Left hindlimb (tissue), 1 donor: Measurements from ENCODE around the gene CEP112.

Source experiments
- DNase-seq: peaks from one replicate; pipeline ENCODE4 v3.0.0-alpha.2; 2018

The CEP112 gene

GRCh38 chr17:65917560-65917959 is 274.4 kb downstream of the CEP112 start:
- no peak for DNase-seq

DNA sequence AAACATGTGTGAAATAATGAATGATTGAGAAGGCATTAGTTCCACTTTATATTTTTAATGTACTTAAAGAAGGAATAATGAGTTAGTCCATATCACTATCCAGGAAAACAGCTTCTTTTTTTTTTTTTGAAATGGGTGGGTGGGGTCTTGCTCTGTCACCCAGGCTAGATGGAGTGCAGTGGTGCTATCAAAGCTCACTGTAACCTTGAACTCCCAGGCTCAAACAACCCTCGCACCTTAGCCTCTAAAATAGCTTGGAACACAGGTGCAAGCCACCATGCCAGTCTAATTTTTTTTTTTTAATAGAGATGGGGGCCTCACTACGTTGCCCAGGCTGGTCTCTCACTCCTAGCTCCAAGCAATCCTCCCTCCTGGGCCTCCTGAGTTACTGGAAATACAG is 275.5 kb downstream of the CEP112 start:
- no peak for DNase-seq

DNA sequence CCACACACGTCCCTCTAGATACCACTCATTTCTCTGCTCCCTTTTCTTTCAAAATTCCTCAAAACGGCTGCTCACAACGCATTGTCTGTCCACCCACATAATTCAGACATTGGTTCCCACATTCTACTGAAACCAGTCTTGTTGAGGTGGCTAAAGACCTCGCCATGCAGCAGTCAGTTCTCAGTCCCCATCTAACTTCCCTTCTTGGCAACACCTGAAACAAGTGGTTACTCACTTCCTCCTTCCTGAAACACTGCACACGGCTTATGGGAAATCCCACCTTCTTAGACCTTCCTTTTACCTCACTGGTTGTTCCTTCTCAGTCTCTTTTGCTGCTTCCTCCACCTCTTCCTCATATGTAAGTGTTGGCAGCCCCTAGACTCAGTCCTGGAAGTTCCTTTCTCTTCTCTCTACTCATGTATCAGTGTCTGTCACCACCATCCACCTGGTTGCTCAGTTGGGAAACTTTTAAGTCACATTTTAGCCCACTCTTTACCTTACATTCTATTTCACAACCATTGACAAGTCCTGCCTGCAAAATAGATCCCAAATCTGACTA is 277.1 kb downstream of the CEP112 start:
- DNase-seq = no peak

DNA sequence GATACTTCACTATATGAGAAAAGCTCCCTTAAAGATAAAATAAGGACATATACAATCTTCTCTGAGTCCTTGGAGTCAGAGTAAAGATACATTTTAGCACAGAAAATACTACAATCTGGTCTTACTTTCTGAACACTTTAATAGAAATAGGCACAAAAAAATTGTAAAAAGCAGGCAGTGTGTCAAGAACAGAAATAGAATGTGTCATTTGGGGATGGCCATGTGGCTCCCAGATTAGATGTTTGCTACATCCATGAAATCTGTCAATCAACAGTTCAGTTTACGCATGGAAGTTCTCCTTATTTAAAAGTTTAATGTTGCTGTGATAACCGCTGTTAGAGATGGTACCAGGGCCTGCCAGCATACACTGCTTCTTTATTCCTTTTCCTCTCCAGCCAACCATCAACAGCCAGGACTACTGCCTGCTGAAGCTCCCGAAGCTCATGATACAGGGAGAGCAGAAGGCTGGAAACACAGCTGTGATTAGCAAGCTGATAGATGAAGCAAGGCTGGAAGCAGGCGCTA is 278.5 kb downstream of the CEP112 start:
- no peak for DNase-seq

- DNase-seq = no peak
Observed at GRCh38 chr17:65910836-65911235, 281.1 kb downstream of the CEP112 start.

- no peak for DNase-seq
Observed at GRCh38 chr17:65902831-65903522, 289.0 kb downstream of the CEP112 start.

- DNase-seq = no peak
Observed at GRCh38 chr17:65902155-65902554, 289.8 kb downstream of the CEP112 start.

DNA sequence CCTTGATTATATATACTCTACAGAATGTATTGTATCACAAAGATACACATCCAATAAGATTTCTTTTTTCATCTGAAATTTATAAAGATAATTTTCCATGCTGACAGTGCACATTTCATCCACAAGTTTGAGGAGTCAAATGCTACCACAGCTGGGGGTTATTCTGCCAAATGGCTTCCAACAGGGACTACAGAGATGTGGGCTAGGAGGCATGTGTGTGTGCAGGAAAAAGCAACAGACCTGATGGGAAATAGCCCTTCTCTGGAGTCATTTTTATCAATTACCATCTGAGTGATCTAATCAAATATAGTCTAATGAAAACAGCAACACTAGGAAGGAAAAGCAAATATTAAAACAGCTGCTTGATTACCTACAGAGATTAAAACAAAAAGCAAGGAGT is 290.5 kb downstream of the CEP112 start:
- DNase-seq = no peak

GRCh38 chr17:65900216-65900615 is 291.7 kb downstream of the CEP112 start:
- DNase-seq = no peak

DNA sequence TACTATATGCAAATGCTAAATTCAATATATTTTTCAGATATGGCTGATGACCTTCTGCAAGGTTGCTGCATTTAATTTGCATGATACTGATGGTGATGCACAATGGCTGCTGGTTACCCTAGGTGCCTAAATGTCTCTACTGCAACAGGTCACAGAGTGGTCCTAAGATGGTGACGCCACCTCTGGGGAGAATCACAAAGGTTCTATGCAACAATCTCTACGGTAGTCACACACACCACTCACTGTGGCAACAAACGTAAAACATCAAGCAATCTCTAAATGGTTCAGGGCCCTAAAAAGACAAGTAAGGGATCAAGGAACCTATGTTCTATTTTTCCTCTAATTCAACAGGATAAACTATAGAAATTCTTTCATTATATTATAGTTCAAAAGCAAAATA is 293.3 kb downstream of the CEP112 start:
- DNase-seq = no peak

- no peak for DNase-seq
Observed at GRCh38 chr17:65896889-65897288, 295.0 kb downstream of the CEP112 start.

- DNase-seq = no peak
Observed at GRCh38 chr17:65895969-65896368, 296.0 kb downstream of the CEP112 start.

DNA sequence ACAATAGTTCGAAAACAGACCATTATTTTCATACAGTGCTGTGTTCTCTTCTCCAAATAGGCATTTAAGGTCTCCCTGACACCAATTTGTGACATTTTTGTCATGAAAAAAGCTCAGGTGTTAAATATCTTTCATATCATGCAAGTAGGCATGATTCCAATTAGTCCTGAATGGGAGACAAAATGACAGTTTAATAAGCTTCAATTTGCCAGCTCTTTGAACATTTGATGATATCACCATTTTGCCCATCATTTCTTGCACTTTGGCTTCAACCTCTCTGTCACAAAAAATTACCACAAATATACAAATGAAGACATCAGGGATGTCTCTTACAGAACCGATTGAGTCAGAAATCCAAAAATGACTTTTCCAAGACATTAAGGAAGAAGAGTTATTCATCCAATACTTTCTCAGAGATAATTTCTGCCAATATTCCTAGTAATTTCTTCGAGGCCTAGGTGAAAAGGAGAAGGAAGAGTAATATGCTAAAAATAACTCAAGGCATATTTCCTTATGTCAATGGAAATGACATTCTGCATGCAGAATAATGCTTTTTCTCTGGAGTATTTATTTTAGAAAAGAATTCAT is 298.1 kb downstream of the CEP112 start:
- no peak for DNase-seq

DNA sequence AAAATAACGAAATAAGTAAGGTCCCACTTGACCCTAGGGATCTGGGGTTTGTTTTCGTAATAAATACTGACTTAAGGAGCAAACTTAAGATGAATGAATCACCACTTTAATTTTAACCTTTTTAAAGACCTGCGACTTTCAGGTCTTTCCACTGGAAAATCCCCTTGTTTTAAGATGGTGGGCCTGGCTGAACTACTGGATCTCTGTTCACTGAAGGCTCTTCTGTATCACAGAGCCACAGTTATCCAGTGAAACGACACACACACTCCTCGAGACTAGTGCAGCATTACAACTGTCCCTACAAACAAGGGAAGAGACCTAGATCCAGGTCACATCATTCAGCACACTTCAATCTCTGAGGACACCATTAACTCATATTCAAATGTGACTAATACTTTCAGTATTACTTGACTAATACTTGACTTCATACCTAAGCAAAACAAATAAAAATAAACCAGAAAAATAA is 299.0 kb downstream of the CEP112 start:
- DNase-seq = no peak

DNA sequence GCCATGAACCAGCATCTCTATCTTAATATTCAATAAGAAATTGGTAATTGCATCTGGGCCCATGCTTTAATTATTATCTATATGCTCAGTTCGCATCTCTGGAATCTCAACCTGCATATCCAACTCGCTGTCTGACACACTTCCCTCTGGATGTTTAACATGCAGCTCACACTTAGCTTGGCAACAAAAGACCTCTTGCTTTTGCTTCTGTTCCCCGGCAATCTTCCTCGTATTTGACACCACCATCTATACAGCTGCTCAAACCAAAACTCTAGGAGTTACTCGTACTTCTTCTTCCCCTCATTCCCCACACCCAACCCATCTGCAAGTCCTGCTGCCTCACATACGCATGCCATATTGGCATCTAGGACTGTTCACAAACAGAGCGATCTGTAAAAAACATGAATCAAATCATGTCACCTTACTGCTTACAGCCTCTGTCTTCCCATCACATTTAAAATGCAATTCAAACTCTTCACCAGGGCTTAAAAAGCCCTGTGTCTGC is 300.6 kb downstream of the CEP112 start:
- DNase-seq = no peak

DNA sequence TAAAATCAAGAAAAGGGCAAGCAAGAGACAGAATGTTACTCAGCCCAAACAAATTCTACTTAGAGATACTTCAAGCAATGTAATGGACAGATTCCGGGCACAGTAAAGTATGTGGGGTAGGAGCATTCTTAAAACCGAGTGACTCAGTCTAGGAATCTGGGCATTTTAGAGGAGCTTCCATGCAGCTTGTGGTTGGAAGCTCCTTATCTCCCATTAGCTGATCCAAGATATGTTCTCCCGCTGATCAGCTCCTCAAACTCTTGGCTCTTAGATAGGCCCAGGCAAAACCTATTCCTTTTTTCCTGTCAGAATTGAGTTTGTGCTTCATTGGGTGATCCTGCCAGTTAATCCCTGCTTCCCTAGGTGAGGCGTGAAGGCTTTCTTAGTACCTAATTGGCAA is 303.3 kb downstream of the CEP112 start:
- DNase-seq = no peak

DNA sequence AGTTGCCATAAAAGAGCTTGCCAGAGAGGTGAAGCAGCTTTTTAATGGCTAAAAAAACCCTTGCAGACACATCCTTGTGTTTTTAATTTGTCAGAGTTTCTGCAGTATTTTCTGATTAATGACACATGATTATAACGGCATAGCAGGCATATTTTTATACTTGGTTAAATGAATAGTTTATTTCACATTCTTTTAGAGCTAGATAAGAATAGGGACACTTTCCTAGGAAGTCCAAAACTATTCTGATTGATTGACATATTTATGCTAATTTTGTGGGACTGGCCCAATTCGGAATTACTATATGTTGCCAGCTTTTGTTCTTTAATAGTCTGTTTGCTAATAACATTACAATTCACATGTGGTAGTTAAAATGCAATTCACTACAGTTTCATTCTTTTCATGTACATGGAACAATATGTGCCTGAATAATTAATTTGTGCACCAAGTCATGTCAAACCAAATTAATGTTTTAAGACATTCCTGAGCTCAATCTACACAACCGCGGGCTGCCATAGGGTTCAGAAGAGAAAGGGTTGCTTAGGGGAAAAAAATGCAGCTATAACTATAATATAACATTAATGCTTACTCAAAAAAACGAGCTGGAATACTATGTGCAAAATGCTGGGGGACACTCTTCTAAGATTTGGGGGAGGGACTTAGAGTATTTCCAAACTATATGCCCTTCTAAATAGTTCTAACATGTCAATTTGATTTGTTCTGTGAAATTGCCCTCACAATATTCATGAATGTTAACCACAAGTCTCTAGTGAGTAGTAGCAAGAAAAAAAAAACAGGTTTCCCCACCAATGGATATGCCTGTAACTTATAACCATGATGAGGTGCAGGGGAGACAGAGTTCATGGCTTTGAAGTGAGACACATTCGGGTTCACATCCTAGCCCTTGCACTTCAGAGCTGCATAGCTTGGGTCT is 305.4 kb downstream of the CEP112 start:
- DNase-seq = no peak

- DNase-seq = no peak
Observed at GRCh38 chr17:65885541-65886312, 306.2 kb downstream of the CEP112 start.

DNA sequence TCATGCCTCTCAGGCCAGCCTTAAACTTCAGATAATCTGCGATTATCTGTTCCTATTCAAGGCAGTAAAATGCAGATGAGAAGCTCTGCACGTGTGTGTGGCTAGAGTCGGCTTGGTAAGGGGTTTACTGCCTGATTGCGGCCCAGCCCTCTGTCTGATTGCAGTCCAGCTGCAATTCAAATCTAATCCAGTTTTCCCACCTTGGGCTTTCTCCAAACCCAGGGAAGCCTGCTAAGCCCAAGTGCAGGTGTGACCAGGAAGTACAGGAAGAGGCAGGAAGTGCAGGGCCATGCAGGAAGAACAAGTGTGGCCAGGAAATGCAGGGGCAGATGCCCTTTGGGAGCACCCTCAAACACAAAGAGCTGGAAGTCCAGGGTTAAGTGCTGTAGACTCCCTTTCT is 314.9 kb downstream of the CEP112 start:
- no peak for DNase-seq

- no peak for DNase-seq
Observed at GRCh38 chr17:65868881-65869280, 323.1 kb downstream of the CEP112 start.

DNA sequence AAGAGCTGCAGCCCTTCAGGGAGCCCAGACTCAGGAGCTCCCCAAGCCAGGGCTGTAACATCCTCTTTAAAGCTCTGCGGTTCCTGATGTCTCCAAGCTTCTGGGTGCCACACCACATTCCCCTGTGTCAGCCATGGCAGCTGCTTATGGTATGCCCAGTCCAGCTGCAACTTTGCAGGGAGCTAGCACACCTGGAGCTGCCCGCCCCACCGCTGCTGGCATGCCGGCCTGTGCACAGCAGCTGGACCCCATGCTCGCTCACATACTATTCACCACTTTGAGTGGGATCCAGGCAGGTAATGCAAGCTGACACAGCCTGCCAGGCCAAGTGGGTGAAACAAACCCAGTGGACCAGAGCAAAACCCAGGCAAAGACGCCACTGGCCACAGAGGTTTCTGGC is 324.9 kb downstream of the CEP112 start:
- DNase-seq = no peak
